HG03060 (cell line): ENCODE measurements around the gene ZNF83.
"Not testable (repeated sequence)": the region's sequence is repeated elsewhere in the genome, so short reads cannot be mapped to it uniquely, and the experiment has no call there.

Experiments used
- ATAC-seq: cut with Tn5 transposase; IDR thresholded peaks from one replicate; pipeline ENCODE4 v1.9.1; 2021; ENCODE audit warnings: low read depth, moderate number of reproducible peaks; ENCODE audit not compliant: unreplicated experiment

ZNF83 gene

GRCh38 chr19:52637718-52638585 is at the start of gene ZNF83:
Gene ZNF83, minus strand, starts transcription at chr19:52638355.
- ATAC-seq, result peak; percentile 57

GRCh38 chr19:52687684-52688083 is 49.5 kb upstream of the ZNF83 start:
- ATAC-seq, result no peak

DNA sequence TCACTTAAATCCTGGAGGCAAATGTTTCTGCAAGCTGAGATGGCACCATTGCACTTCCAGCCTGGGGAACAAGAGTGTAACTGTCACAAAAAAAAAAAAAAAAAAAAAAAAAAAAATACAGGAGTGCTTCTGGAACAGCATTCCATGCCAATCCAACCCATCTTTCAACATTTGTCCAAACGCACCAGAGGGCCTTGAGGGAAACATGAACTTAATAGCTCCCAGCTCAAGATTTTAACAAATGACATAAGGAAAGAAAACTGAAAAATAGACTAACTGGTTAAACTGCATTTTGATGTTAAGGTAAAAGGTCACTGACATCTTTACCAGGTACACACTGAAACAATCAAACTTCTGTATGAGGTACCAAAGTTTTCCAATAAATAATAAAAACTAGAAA is 47.7 kb upstream of the ZNF83 start:
- ATAC-seq, result no peak

- not testable (repeated sequence) for ATAC-seq
Observed at GRCh38 chr19:52681216-52681615, 43.1 kb upstream of the ZNF83 start.

DNA sequence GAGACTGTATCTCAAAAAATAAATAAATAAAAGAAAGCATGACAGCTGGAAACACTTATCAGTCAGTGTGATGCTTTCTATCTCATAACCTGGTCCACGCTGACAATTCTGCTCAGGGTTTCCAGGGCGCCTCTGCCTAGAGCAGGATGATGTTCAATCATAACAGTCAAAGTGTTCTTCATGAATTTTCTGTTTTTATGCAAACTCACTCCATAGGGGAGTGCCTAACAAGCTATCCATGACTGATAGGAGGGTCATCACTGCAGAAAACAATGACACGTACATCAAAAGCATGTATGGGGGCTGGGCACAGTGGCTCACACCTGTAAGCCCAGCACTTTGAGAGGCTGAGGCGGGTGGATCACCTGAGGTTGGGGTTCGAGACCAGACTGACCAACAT is 41.4 kb upstream of the ZNF83 start:
- no peak for ATAC-seq

DNA sequence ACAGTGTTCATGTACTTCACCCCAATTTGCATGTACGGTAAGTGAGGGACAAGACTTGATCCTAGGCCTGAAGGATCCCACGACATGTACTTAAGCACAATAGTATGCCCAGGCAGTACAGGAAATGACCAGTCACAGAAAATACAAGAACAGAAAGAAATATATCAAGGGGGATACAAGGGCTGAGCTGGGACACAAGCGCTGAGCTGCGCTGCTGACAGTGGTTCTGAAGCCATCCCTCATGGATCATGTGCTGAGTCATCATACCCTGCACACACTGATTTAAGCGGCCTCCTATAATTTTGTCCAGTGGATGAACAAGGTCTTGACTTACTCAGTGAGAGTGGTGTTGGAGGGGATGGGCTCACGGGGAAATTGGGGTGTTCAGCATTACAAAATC is 37.1 kb upstream of the ZNF83 start:
- ATAC-seq, result not testable (repeated sequence)

DNA sequence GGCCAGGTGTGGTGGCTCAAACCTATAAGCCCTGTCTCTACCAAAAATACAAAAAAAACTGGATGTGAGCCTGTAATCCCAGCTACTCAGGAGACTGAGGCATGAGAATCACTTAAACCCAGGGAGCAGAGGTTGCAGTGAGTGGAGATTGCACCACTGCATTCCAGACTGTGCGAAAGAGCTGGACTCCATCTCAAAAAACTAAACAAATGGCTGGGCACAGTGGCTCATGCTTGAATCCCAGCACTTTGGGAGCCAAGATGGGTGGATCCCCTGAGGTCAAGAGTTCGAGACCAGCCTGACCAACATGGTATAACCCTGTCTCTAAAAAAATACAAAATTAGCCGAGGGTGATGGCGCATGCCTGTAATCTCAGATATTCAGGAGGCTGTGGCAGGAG is 34.9 kb upstream of the ZNF83 start:
- ATAC-seq, result no peak

- no peak for ATAC-seq
Observed at GRCh38 chr19:52670046-52670445, 31.9 kb upstream of the ZNF83 start.

DNA sequence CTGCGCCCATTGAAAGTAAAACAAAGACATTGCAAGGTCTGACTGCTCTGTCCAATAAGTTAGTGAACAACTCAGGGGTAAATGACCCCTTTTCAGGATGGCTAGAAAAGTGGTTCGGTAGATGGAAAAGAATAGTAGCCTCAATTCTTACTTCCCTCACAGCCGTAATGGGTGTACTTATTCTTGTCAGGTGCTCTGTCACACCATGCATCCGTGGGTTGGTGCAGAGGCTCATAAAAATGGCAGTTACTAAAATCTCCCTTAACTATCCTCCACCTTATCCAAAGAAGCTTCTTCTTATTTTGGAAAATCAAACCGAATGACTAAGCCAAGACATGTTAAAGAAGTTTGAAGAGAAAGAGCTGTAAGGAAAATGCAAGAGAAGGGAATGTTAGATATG is 31.4 kb upstream of the ZNF83 start:
- no peak for ATAC-seq

GRCh38 chr19:52667972-52668371 is 29.8 kb upstream of the ZNF83 start:
- no peak for ATAC-seq

DNA sequence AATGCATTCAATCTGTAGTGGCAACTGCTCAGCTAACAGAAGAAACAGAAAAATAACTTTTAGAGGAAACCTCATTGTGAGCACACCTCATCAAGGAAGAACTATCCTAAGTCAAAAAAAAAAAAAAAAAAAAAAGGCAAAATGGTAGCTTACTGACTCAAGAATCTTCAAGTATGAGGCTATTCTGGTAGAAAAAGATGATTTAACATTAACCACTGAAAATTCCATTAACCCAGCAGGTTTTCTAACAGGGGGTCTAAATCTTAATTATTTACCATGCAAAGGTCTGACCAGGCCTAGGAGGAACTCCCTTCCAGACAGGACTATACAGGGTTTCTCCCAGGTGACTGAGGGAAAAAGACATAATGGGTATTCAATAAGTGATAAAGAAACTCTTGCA is 28.4 kb upstream of the ZNF83 start:
- no peak for ATAC-seq

- ATAC-seq, result no peak
Observed at GRCh38 chr19:52665529-52665928, 27.4 kb upstream of the ZNF83 start.

DNA sequence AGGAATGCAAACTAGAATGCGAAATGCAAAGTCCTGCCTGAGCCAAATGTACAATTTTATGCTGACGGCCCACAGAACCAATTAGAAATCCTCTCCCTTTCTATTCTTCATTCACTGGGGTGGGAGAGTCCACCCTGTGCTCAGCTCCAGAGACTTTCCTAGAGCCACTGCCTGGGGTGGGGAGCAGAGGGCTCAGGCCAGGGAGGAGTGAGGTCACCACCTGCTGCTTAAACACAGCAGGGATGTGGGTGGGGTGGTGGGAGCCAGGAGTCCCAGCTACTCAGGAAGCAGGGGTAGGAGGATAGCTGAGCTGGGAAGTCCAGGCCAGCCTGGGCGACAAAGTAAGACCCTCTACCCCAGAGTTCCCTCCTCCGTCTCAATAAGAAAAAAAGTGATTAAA is 26.9 kb upstream of the ZNF83 start:
- ATAC-seq, result no peak

DNA sequence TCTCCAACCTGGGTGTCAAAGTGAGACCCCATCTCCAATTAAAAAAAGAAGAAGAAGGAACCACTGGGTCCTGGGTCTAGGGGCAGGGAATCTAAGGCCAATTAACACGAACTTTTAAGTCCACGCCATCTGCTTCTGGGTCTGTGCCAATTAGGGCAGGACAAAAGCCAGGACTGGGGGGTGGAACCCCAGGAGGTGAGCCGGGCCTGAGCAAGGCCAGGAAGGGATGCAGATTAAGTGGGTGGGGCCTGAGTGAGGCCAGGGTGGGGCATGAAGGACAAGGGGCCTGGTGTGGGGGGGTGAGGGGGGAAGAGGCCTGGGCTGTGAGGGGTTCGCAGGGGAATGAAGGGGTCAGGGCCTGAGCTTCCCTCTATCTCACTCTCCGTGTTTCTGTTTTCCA is 26.3 kb upstream of the ZNF83 start:
- ATAC-seq, result no peak

- ATAC-seq, result no peak
Observed at GRCh38 chr19:52662631-52663030, 24.5 kb upstream of the ZNF83 start.

GRCh38 chr19:52660981-52661380 is 22.8 kb upstream of the ZNF83 start:
- no peak for ATAC-seq

DNA sequence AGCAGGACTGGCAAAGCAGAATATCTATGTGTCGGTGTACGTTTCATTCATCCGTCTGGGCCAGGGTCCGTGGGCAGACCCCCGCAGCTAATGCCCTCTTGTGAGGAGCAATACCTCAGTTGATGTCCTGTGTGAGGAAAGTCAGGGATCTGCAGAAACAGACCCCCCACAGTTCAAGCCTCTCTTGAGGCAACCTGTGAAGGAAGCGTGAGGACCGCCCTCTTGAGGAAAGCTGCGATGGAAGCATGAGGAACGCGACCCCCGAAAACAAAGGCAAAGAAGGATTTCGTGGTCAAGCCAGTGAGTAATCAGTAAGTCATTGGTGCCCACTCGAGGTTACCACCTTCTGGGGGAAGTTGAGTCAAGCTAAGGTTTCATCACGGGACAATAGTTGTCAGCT is 20.9 kb upstream of the ZNF83 start:
- ATAC-seq, result no peak

DNA sequence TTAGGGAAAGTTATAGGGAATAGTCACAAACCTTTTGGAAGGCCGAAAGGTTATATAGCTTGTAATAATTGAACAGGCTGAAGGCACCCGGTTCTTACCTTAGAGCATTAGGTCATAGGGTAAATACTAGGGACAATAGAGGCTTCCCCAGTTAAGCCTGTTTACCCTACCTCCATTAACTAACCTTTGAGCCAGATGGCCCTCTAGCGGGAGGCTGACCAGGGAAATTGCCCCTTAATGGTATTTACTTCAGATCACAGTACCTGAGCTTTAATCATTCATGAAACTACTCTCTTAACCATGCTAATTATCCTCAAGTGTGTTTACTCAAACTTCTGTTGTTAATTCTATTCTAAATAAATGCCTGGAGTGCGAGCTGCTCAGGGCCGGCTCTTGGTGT is 20.4 kb upstream of the ZNF83 start:
- no peak for ATAC-seq

- ATAC-seq, result no peak
Observed at GRCh38 chr19:52653161-52653560, 15.0 kb upstream of the ZNF83 start.

DNA sequence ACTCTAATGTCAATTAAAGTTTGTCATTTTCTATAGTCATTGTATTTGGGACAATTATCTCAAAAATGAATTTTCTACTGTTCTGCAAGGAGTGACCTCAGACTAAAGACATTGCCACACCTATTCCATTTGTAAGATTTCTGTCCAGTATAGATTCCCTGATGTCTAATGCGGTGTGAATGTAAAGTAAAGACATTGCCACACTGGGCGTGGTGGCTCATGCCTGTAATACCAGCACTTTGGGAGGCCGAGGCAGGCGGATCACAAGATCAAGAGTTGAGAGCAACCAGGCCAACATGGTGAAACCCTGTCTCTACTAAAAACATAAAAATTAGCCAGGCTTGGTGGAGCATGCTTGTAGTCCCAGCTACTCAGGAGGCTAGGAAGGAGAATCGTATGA is 13.8 kb upstream of the ZNF83 start:
- ATAC-seq, result no peak

DNA sequence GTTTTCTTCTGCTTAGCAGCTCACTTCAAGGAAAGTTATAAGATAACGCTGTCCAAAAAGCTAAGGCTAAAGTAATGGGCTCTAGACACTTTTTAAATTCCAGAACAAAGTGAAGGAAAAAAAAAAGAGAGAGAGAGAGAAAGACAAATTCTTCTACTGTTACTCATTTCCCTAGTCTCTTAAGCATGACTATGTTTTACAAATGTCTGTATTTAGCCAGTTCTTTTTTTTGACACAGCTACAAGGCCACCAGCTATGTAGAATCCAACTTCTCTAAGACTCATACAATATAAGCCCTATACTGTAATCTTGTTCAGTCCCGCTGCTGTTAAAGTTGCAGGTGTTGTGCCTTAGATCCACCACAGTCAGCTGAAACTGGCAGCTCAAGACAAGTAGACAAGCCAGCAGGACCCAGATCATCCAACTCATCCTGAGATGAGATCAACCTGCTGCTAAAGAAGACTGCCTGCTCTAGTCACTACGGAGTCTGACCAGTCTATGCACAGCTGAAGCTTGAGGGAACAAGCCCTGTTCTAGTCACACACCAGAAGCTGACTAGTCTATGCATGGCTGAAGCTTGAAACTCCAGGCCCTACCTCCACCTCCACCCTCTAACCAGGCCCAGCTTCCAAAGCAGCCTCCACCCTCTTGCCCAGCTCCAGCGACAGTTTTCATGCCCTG is 10.3 kb upstream of the ZNF83 start:
- ATAC-seq, result no peak

GRCh38 chr19:52646571-52647217 is 8.5 kb upstream of the ZNF83 start:
- no peak for ATAC-seq
